ENCODE results near the gene TMEM252.
A peak's percentile ranks its signal among the peaks of the same experiment; 100 is the strongest.

TMEM252 gene

DNA sequence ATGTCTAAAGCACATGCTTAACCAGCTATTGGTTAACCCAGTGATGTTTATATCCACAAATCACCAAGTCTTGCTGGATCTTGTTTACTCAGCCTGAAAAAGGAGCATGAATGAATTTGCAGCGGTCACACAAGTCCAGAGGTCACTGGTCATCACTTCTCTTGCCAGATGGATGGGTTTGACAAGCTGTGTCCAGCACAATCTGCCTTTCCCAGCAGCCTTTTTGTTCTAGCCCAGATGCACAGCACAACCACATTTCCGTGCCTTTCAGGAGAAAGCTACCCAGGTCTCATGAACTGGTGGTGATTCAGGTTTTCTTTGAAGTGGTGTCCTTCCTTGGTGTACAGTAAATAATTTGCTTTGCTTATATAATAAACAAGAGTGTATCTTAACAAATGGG, 32.1 kb downstream of the TMEM252 start:
- no peak overlapping the region for H3K4me3 ChIP-seq (ENCODE audit: low read length)
- TF ChIP-seq, protein P1, sequence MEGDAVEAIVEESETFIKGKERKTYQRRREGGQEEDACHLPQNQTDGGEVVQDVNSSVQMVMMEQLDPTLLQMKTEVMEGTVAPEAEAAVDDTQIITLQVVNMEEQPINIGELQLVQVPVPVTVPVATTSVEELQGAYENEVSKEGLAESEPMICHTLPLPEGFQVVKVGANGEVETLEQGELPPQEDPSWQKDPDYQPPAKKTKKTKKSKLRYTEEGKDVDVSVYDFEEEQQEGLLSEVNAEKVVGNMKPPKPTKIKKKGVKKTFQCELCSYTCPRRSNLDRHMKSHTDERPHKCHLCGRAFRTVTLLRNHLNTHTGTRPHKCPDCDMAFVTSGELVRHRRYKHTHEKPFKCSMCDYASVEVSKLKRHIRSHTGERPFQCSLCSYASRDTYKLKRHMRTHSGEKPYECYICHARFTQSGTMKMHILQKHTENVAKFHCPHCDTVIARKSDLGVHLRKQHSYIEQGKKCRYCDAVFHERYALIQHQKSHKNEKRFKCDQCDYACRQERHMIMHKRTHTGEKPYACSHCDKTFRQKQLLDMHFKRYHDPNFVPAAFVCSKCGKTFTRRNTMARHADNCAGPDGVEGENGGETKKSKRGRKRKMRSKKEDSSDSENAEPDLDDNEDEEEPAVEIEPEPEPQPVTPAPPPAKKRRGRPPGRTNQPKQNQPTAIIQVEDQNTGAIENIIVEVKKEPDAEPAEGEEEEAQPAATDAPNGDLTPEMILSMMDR (conservative IDR thresholded peaks at IDR 0.05; ENCODE audit: low read depth, low read length): no peak
- DNase-seq (ENCODE audit: low read depth): no peak

DNA sequence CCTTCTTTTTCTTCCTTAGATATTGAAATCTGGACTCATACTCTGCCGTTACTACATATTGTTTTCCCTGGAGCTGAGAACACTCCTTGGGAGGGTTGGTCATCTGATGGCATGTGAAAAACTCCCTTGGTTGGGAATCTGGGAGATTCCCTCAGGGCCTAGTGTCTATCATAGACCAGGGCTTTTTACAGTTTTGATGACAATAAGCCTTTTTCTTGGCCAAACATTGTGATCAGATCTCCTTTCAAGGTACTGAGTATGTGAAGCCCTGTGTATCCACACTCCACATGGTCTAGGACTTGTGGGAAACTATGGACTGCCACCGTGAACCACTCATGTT, 32.9 kb downstream of the TMEM252 start:
- TF ChIP-seq, protein P1 (conservative IDR thresholded peaks at IDR 0.05; ENCODE audit: low read depth, low read length): no peak
- no peak for DNase-seq (ENCODE audit: low read depth)
- H3K4me3 ChIP-seq (ENCODE audit: low read length): no peak overlapping the region

DNA sequence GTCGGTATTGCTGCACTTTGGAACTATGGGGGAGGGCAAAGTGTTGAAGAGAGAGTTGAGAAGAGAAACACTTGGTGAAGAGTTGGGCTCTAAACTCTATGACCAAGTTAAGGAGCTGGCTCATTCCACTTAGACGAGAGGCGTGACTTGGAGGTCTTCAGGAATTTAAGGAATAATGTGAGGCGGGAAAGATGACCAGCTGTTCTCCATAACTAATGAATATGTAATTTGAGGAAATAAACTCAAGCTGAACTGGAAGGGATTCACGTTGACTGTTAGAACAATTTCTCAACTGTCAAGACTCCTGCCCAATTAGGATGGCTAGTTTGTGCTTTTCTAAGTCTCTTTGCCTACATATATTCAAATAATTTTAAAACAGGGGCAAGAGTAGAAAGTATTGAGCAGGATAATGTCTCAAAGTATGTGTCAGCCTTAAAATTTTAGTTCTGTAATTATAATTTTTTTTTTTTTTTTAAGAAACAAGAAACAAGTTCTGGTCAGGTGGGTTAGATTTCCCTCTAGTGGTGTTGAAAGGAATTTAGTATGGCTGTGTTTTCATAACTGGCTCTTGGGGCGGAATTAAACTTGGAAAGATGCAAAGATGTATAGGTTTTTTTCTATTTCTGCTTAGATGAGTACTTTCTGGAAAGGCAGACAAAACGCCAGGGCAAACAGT, 33.4 kb downstream of the TMEM252 start:
- DNase-seq (ENCODE audit: low read depth): no peak
- H3K4me3 ChIP-seq (ENCODE audit: low read length): no peak overlapping the region
- TF ChIP-seq, protein P1 (conservative IDR thresholded peaks at IDR 0.05; ENCODE audit: low read depth, low read length): peak; percentile 68

DNA sequence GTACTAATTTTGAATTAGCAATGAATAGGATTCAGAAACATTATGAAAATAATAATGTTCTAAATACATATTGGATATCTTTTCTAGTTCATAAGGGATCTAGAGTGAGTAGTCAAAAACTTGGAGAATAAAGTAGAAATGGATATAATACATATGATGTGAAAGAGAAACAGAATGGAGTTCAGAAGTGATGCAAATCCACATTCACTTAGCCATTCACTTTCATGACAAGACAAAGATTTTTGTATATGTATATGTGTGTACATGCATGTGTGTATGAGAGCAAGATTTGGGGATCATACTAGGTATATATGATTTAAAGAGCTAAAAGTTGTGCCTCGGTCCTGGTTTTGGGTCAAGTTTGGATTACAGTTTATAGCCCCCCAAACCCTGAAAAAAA, 34.1 kb downstream of the TMEM252 start:
- no peak for DNase-seq (ENCODE audit: low read depth)
- TF ChIP-seq, protein P1 (conservative IDR thresholded peaks at IDR 0.05; ENCODE audit: low read depth, low read length): no peak
- no peak overlapping the region for H3K4me3 ChIP-seq (ENCODE audit: low read length)

DNA sequence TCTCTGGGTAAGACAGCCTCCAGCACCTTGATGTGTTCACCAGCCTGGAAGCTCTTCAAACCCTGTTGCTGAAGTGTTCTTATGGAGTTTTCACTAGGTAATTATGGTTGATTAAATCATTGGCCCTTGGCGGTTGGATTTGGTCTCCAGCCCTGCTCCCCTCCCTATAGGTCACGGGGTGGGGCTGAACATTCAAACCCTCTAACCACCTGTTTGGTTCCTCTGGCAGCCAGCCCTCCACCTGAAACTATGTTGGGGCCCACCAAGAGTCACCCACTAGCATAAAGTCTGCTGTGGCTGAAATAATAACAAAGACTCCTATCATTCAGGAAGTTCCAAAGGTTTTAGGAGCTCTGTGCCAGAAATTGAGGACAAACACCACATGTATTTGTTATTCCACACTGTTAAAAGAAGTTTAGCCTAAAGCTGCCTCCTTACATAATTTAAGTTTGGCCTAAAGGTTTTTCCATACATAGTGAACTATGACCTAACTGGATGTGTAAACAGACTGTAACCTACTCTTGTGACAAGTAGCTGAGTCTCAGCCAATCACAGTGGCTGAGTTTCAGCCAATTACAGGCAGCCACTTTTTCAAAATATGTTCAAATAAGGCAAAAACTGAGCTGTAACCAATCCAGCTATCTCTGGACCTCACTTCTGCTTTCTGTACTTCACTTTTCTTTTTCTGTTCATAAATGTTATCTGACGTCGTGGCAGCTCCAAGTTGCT, 34.8 kb downstream of the TMEM252 start:
- DNase-seq (ENCODE audit: low read depth): no peak
- TF ChIP-seq, protein P1 (conservative IDR thresholded peaks at IDR 0.05; ENCODE audit: low read depth, low read length): no peak
- H3K4me3 ChIP-seq (ENCODE audit: low read length): no peak overlapping the region

DNA sequence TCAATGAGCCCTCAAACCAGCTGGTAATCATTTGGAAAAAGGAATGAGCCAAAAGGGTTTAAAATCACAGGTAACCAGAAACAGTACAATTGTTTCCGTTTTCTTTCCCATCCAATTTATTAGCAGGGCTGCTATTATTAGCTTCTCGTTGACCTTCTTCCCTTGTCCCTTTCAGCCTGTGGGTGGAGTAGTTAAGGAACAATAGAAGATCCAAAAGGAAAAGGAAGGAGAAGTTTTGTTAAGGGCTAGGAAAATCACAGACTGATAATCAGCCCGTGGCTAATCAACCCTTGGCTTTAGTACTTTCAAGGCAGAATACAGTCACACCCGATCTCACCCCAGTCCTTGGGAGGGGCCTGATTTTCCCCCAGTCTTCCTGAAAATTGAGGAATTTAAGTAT, 38.4 kb downstream of the TMEM252 start:
- no peak for DNase-seq (ENCODE audit: low read depth)
- H3K4me3 ChIP-seq (ENCODE audit: low read length): no peak overlapping the region
- TF ChIP-seq, protein P1 (conservative IDR thresholded peaks at IDR 0.05; ENCODE audit: low read depth, low read length): no peak

Data from retinal pigment epithelial cell (primary cell).